Testis (tissue), 3 donors: ENCODE results near the gene TCP11. TPM values are rescaled to one million over a fixed set of nuclear protein-coding genes. Genes with fewer than 3 reads are reported as not detected.

Experiments used
- DNase-seq: peaks from one replicate; pipeline ENCODE4 v3.0.0-alpha.2; 2019
- H3K27ac ChIP-seq, 2 donors: fragments of 200-600 bp; sonication (generic); one replicate each; pipeline ENCODE4 v1.5.1; 2019
- H3K27me3 ChIP-seq: fragments of 200-600 bp; sonication (generic); one replicate; pipeline ENCODE4 v1.5.1; 2019
- H3K36me3 ChIP-seq: fragments of 200-600 bp; sonication (generic); one replicate; pipeline ENCODE4 v1.5.1; 2017; ENCODE audit warnings: low read depth; ENCODE audit errors: missing control alignments
- H3K4me1 ChIP-seq: fragments of 200-600 bp; sonication (generic); one replicate; pipeline ENCODE4 v1.5.1; 2019
- H3K4me3 ChIP-seq, 2 donors: fragments of 200-600 bp; sonication (generic); one replicate each; pipeline ENCODE4 v1.5.1; 2017 to 2019
- H3K9me3 ChIP-seq: fragments of 200-600 bp; sonication (generic); one replicate; pipeline ENCODE4 v1.5.1; 2017
- POLR2A ChIP-seq: fragments of 450-650 bp; IDR thresholded peaks from one replicate; pipeline ENCODE4 v1.6.1; 2017; ENCODE audit warnings: antibody characterized with exemption, mild to moderate bottlenecking, moderate library complexity
- WGBS, 2 donors: methylation state at CpG; one replicate each; pipeline ENCODE4 v1.1.5; 2018; 5-methylcytosine and 5-hydroxymethylcytosine counted together
- intact Hi-C: fragments of 100-400 bp; cut with DNase I; formaldehyde crosslinking; loops from one replicate; pipeline ENCODE4 v1.15.1; 2023; ENCODE audit warnings: low total_unique reads
- polyA plus RNA-seq: library from polyadenylated mRNA; stranded (reverse); fragments of 350-450 nt; fragmentation: Illumina TruSeq; extraction: RNeasy Lipid Tissue Mini Kit (QIAGEN cat#74804); gene quantifications from one replicate; pipeline ENCODE4 v1.2.3, GENCODE V29; 2014; ENCODE audit warnings: low read depth, low replicate concordance; ENCODE audit not compliant: insufficient read depth
- total RNA-seq, 2 donors: library from RNA; depleted of rRNA; stranded (reverse); fragments of >200 nt; gene quantifications; one replicate each; pipeline ENCODE4 v1.2.3, GENCODE V29; 2016
- TF ChIP-seq, protein P1 (sequence below), 3 experiments: fragments of 450-650 bp in 2 of 3; fragments of 200-600 bp in 1 of 3; sonication (generic) in 1 of 3; IDR thresholded peaks; one replicate each; pipeline ENCODE4 v1.5.1; 2016 to 2019; ENCODE audit warnings: antibody characterized with exemption in 3 of 3, mild to moderate bottlenecking in 2 of 3, moderate library complexity in 1 of 3

The TCP11 gene
- total and polyA plus RNA-seq, 3 donors from 2014 or later, result 193 to 1,044 (median 639) TPM

DNA sequence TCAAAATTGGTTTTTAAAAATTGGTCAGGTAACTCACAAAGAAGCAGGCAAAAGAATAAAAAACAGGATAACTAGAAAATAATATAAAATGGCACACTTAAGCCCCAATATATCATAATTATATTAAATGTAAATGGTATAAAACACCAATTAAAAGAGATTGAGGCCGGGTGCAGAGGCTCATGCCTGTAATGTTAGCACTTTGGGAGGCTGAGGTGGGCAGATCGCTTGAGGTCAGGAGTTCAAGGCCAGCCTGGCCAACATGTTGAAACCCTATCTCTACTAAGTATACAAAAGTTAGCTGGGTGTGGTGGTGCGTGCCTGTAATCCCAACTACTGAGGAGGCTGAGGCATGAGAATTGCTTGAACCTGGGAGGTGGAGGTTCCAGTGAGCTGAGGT lies 36.1 kb downstream of the TCP11 start:
- Histone ChIP-seq H3K4me3 (no peak overlapping the region), H3K36me3 (no peaks in the 10 kb centered on the region), H3K27ac (no peak overlapping the region), H3K9me3 (no peaks in the 10 kb centered on the region), H3K27me3 (no peaks in the 10 kb centered on the region), H3K4me1 (no peaks in the 10 kb centered on the region)
- intact Hi-C loops, result no loop called here
- DNase-seq, result no peak
- 95 to 97% methylated on average over 3 of the region's 3 CpGs for WGBS, 2 donors
- TF ChIP-seq, protein P1, sequence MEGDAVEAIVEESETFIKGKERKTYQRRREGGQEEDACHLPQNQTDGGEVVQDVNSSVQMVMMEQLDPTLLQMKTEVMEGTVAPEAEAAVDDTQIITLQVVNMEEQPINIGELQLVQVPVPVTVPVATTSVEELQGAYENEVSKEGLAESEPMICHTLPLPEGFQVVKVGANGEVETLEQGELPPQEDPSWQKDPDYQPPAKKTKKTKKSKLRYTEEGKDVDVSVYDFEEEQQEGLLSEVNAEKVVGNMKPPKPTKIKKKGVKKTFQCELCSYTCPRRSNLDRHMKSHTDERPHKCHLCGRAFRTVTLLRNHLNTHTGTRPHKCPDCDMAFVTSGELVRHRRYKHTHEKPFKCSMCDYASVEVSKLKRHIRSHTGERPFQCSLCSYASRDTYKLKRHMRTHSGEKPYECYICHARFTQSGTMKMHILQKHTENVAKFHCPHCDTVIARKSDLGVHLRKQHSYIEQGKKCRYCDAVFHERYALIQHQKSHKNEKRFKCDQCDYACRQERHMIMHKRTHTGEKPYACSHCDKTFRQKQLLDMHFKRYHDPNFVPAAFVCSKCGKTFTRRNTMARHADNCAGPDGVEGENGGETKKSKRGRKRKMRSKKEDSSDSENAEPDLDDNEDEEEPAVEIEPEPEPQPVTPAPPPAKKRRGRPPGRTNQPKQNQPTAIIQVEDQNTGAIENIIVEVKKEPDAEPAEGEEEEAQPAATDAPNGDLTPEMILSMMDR (IDR thresholded peaks at IDR 0.05), result no peak
- no peak for TF ChIP-seq POLR2A

DNA sequence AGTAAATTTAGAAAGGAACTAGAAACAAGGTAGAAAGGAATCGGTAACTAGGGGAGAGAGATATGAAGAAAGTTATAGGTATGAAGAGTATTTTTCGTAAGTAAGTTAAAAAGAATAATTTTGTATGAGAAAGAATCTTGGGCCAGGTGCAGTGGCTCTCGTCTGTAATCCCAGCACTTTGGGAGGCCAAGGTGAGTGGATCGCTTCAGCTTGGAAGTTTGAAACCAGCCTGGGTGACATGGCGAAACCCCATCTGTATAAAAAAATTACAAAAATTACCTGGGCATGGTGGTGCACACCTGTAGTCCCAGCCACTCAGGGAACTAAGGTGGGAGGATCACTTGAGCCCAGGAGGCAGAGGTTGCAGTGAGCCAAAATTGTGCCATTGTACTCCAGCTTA lies 42.0 kb downstream of the TCP11 start:
- Histone ChIP-seq H3K4me1 (peaks cover 8% of the 10 kb centered on the region), H3K27ac (no peak overlapping the region), H3K9me3 (no peaks in the 10 kb centered on the region), H3K36me3 (no peaks in the 10 kb centered on the region), H3K4me3 (no peak overlapping the region), H3K27me3 (no peaks in the 10 kb centered on the region)
- intact Hi-C loops, result no loop called here
- DNase-seq, result no peak
- WGBS, 2 donors, result 97% methylated on average over 5 of the region's 5 CpGs
- TF ChIP-seq POLR2A, result no peak
- TF ChIP-seq, protein P1 (IDR thresholded peaks at IDR 0.05), result no peak

DNA sequence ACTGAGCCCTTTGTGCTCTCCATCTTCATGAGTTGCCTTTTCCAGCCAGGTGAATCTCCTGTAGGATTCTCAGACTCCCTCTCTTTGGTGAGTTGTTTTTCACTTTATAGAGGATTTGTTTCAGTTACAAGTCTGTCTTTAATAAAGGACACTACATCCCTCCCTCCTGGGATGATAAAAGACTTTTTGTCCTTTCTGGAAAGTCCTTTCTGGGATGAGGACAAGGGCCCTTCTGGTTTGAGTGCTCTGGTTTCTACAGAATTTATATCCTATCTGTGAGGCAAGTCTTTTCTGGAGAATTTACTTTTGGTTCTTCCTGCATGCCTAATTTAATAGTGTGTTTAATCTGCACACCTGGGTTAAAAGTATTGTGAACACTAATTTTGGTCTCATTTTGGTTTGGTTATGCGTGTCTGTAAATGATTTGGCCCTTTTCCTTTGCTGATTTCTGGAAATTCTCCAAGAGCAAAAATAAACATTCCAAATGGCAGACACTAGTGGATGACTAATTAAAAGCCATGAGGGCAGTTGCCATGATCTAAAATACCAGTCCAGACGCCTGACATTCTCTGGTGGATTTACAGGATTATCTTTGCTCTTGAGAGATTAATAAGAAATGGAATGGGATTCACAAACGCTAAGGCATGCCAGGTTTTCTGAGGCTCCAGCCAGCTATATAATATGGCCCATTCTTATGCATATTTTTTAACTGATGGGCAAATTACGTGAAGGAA lies 44.8 kb downstream of the TCP11 start:
- Histone ChIP-seq H3K4me3 (no peak overlapping the region), H3K4me1 (peaks cover 13% of the 10 kb centered on the region), H3K9me3 (no peaks in the 10 kb centered on the region), H3K27me3 (no peaks in the 10 kb centered on the region), H3K36me3 (no peaks in the 10 kb centered on the region), H3K27ac (peak overlapping the region in 1 of 2 donors; percentile 8)
- TF ChIP-seq, protein P1 (IDR thresholded peaks at IDR 0.05), result no peak
- TF ChIP-seq POLR2A, result no peak
- intact Hi-C loops, result no loop called here
- DNase-seq, result no peak
- WGBS, 2 donors, result 52 to 55% methylated on average over 4 of the region's 4 CpGs

DNA sequence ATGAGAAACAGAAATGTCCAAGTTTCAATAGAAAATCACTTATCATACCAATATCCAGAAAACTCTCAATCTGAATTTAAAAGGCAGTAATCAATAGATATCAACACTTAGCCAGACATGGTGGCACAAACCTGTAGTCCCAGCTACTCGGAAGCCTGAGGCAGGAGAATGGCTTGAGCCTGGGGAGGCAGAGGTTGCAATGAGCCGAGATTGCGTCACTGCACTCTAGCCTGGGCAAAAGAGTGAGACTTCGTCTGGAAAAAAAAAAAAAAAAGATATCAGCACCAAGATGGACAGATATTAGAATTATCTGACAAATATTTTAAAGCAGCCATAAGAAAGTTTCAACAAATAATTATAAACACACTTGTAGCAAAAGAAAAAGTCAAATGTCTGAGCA lies 47.0 kb downstream of the TCP11 start:
- no peak for TF ChIP-seq POLR2A
- TF ChIP-seq, protein P1 (IDR thresholded peaks at IDR 0.05), result no peak
- H3K4me3 ChIP-seq, result no peak overlapping the region
- DNase-seq, result no peak
- WGBS, 2 donors, result 91 to 95% methylated on average over 4 of the region's 4 CpGs
- H3K9me3 ChIP-seq, result no peaks in the 10 kb centered on the region
- intact Hi-C loops, result no loop called here
- no peaks in the 10 kb centered on the region for H3K27me3 ChIP-seq
- no peak overlapping the region for H3K27ac ChIP-seq
- H3K4me1 ChIP-seq, result peaks cover 24% of the 10 kb centered on the region
- no peaks in the 10 kb centered on the region for H3K36me3 ChIP-seq

DNA sequence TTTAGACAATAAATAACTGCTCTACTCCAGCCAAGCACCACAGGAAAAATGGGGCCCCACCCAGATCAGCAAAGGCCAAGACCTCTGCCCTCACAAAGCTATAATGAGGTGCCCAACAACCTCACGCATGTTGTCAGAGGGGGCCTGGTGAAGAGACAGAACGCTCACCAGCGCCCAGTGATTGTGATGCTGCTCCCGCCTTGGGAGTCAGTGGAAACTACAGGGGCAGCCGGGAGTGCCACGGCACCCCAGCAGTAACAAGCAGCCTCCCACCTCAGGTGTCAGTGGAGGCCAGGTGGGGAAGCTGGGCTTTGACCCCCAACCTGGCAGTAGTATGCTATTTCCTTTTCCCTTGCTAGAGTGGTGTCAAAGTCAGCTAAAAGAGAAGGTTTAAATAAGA lies 47.4 kb downstream of the TCP11 start:
- intact Hi-C loops, result no loop called here
- Histone ChIP-seq H3K4me3 (no peak overlapping the region), H3K9me3 (no peaks in the 10 kb centered on the region), H3K4me1 (peaks cover 28% of the 10 kb centered on the region), H3K36me3 (no peaks in the 10 kb centered on the region), H3K27me3 (no peaks in the 10 kb centered on the region), H3K27ac (no peak overlapping the region)
- TF ChIP-seq, protein P1 (IDR thresholded peaks at IDR 0.05), result no peak
- TF ChIP-seq POLR2A, result no peak
- 87 to 91% methylated on average over 6 of the region's 6 CpGs for WGBS, 2 donors
- DNase-seq, result no peak
